Measurements from ENCODE around the gene HIGD1A.

DNA sequence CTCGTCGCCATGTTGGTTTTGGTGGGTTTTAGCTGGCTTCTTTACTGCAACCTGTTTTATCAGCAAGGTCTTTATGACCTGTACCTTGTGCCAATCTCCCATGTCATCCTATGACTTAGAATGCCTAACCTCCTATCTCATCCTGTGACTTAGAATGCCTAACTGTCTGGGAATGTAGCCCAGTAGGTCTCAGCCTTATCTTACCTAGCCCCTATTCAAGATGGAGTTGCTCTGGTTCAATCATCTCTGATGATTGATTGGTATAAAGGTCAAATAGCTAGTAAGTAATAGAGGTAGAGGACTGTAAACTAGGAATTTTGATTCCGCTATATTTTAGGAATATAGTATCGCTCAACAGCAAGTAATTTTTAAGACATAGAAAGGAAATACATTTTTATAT is 3.6 kb upstream of the HIGD1A start:
- TF ChIP-seq EZH2 (IDR thresholded peaks at IDR 0.05; ENCODE audit: low read length) = no peak
- TF ChIP-seq, protein P1, sequence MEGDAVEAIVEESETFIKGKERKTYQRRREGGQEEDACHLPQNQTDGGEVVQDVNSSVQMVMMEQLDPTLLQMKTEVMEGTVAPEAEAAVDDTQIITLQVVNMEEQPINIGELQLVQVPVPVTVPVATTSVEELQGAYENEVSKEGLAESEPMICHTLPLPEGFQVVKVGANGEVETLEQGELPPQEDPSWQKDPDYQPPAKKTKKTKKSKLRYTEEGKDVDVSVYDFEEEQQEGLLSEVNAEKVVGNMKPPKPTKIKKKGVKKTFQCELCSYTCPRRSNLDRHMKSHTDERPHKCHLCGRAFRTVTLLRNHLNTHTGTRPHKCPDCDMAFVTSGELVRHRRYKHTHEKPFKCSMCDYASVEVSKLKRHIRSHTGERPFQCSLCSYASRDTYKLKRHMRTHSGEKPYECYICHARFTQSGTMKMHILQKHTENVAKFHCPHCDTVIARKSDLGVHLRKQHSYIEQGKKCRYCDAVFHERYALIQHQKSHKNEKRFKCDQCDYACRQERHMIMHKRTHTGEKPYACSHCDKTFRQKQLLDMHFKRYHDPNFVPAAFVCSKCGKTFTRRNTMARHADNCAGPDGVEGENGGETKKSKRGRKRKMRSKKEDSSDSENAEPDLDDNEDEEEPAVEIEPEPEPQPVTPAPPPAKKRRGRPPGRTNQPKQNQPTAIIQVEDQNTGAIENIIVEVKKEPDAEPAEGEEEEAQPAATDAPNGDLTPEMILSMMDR (optimal IDR thresholded peaks at IDR 0.05 in 1 of 3, IDR thresholded peaks at IDR 0.05 in 1 of 3, conservative IDR thresholded peaks at IDR 0.05 in 1 of 3; ENCODE audit: extremely low read depth in 1 of 3, insufficient read depth in 2 of 3, low read length in 3 of 3) = no peak
